NK-92 treated with Interleukin-12 subunit alpha and Interleukin-12 subunit beta, amount 100 ng/mL, for 24 hours (cell line): ENCODE results near the gene SLC38A6.

Source experiments
- DNase-seq: peaks from one replicate; lab custom pipeline; 2025; lab: John Stamatoyannopoulos, UW

SLC38A6 gene

GRCh38 chr14:60981633-60982455, 799 bp downstream of the SLC38A6 start:
- no peak for DNase-seq

GRCh38 chr14:60984196-60984595, 3.2 kb downstream of the SLC38A6 start:
- no peak for DNase-seq

DNA sequence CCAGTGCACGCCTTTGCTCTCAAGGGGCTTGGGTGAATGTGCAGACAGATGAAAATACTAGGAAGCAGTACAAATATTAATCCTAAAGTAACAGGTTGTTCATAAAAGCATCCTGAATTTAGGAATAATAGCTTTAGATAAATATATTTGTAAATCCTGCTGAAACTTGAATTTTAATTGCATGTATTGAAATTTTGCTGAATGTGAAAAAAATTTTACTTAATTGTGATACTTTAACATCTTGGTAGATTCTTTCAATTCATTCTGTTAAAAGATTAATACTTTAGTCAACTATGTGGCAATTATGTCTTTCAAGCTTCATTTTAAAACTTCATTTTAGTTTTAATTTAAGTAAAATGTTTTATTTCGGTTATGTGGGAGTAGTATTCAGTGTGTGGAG, 5.5 kb downstream of the SLC38A6 start:
- DNase-seq = no peak

DNA sequence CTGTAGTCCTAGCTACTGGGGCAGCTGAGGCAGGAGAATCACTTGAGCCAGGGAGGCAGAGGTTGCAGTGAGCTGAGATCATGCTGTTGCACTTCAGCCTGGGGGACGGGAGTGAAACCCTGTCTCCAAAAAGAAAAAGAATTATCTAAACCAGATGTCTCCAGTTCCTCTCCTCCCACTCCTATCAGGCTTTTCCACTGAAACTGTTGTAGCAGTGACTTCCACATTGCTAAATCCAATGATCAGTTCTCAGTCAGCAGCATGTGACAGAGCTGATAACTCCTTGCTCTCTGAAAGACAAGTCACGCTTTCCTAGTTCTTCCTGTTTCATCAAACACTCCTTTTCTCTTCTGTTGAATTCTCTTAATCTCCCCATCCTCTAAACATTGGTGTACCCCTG, 8.6 kb downstream of the SLC38A6 start:
- DNase-seq = no peak

DNA sequence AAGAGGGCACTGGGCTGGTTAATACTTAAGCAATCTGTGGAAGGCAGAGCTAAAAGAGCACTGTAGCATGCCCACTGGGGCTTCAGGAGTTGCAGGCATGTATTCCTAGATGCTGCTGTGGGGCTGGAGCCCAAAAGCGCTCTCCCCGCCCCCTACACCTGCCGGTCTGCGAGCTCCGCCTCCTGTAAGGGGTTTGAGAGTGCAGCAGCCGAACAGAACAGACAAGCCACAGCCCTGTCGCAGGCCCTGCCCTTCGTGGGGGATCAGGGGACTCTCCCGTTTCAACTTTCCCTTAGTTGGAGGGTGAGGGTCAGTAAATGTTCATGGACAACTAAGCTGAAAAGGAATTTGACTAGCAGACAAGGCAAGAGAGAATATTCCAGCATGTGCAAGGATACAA, 17.6 kb downstream of the SLC38A6 start:
- no peak for DNase-seq

GRCh38 chr14:60999536-60999935, 18.5 kb downstream of the SLC38A6 start:
- DNase-seq = no peak

DNA sequence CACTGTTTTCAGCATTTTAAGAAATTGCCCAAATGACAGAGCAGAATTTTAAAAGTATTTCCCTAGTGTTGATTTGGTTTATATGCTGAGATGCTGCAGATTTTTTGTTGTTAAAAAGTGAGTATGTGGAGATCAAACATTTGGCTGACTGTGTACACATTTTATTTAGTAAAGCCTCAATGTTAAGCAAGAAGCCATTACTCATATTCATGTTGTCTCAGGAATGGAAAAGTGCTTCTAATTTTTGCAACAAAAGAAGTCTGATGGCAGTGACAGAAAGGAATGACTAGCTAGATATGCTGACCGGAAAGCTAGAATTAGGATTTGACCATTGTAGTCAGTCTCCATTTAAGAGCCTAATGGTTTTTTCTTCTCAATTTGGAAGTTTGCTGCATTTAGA, 22.5 kb downstream of the SLC38A6 start:
- DNase-seq = no peak

- DNase-seq = no peak
Observed at GRCh38 chr14:61019537-61019936, 38.5 kb downstream of the SLC38A6 start.

DNA sequence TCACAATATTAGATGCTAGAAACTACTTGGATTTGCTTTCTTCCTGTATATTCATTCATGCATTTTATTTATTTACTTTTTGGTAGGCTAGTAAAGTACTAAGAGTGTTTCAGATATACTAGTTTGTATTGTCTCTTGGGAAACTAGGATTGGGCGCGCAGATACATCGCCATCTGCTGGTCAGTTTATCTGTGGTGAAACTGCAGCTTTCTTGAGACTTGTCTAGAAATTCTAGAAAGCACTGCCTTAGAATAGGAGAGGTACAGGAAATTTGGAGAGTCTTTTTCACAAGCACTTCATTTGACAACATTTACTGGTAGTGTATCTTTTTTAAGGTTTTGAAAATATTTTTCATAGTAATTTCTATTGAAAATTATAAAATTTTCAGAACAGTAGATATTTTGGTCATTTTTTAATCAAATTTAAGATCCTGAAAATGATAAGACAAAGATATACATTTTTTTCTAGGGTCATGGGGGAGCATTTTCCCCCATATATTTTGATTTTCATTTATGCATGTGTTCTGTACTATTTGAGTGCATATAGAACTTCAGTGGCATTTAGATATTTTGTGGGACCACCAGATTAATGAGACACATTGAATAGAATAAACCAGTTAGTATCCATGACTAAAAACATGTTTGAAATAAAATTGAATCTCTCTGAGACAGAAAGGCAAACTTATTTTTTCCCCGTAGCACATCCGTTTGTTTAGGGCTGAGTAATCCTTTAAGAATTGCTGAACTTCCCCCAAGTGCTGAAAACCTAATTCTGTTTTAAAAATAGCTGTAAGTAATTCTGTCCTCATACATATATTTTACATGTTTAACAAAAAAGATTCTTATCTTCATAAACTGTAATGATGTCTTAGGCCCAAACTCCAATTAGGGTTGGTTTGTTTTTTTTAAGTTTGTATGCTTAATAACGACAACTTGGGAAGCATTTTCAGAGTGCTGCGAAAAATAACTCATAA, 44.5 kb downstream of the SLC38A6 start:
- DNase-seq = peak; percentile 11

- no peak for DNase-seq
Observed at GRCh38 chr14:61026526-61026925, 45.5 kb downstream of the SLC38A6 start.

- DNase-seq = no peak
Observed at GRCh38 chr14:61031026-61031425, 50.0 kb downstream of the SLC38A6 start.

- no peak for DNase-seq
Observed at GRCh38 chr14:61033054-61033453, 52.0 kb downstream of the SLC38A6 start.

DNA sequence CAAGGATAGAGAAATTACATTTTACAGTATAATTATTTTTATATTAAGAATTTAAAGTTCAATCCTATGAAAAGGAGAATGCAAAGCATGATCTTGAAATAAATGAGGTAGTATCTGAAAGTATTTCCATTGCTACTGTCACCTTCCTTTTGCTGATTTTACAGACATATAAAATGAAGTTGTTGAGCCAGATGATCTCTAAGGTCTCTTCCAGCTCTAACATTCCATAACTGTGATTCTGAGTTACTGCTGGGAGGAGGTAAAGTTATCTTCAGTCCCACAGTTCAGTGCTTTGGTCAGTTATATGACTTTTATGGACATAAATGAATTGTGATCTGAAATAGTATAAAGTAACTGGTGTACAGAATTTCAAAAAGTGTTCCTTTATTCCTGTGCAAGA, 52.8 kb downstream of the SLC38A6 start:
- DNase-seq = no peak

- DNase-seq = no peak
Observed at GRCh38 chr14:61034416-61035120, 53.5 kb downstream of the SLC38A6 start.

DNA sequence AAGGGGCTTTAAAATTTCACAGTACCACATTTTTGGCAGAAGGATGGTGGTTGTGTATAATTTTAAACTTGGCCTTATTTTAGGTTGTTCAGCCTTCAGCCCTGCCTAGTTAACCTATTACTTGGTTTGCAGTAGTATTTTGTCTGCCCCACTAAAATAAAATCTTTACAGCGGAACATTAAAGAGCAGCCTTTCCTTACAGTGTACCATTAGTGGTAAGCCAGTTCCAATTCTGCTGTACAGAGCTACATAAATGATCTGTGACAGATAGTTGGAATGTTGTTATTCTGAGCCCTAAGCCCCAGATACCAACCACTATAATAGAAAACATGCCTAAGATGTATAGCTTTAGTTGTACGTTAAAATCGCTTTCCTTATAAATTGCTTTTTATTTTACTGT, 56.2 kb downstream of the SLC38A6 start:
- no peak for DNase-seq

- DNase-seq = no peak
Observed at GRCh38 chr14:61041704-61042103, 60.7 kb downstream of the SLC38A6 start.

- DNase-seq = no peak
Observed at GRCh38 chr14:61042220-61042619, 61.2 kb downstream of the SLC38A6 start.

GRCh38 chr14:61043506-61043905, 62.5 kb downstream of the SLC38A6 start:
- no peak for DNase-seq

DNA sequence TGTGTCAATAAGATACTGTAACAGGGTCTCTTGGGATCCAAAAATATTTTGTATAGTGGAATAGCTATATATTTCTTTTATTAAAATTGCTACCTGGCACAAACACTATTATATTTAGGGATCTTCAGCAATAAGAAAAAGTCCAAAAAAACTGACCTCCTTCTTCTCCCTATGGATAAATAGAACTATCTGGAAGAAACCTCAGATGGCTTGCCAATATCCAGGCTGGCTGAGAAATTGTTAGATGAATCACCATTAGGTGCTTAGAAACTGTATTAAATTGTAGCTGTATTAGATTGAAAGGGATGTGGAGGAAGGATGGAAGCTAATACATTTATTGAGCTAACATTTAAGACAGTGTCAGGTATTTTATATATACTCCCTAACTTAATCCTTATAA, 66.0 kb downstream of the SLC38A6 start:
- DNase-seq = no peak

GRCh38 chr14:61048640-61049039, 67.6 kb downstream of the SLC38A6 start:
- DNase-seq = no peak

GRCh38 chr14:61050417-61050816, 69.4 kb downstream of the SLC38A6 start:
- DNase-seq = no peak

DNA sequence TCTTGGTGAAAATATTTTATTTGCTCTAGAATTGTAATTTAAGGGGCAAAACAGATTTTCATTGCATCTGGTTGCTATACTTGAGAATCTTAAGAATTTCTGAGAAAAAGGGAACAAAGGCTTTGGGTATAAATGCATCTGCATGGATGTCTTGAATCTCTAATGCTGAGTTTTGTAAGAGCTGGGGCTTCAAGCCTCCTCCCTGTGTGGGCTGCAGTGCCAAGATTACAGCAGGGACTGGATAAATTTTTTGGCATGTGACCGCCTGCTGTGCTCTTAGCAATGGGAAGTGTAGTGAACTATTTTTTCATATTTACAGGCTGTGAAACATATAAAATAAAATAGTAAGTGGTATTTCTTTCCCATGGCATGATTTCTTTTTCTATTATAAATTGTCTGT, 70.0 kb downstream of the SLC38A6 start:
- DNase-seq = no peak
